H1 (cell line): ENCODE results near the gene MAGI3.

ENCODE experiments used
- BCL11A ChIP-seq, 2 experiments: IDR thresholded peaks; one replicate each; pipeline ENCODE4 v1.6.1; 2011; ENCODE audit warnings: low read depth in 2 of 2, low read length in 2 of 2, mild to moderate bottlenecking in 2 of 2
- EZH2 ChIP-seq: fragments of 200-600 bp; sonication (generic); IDR thresholded peaks from 2 replicates; pipeline ENCODE4 v1.7.1; 2012; ENCODE audit warnings: low read depth, mild to moderate bottlenecking, moderate library complexity, low read length, inconsistent platforms; ENCODE audit not compliant: severe bottlenecking
- MAX ChIP-seq: IDR thresholded peaks from 2 replicates; pipeline ENCODE4 v1.6.1; 2012; ENCODE audit warnings: inconsistent platforms
- POLR2A ChIP-seq, 2 experiments: IDR thresholded peaks; 1 replicate in 1 of 2; 2 replicates in 1 of 2; pipeline ENCODE4 v1.6.1; 2011; ENCODE audit warnings: low read depth in 2 of 2, low read length in 2 of 2, mild to moderate bottlenecking in 2 of 2; ENCODE audit errors: control extremely low read depth in 1 of 2
- POLR2AphosphoS5 ChIP-seq: IDR thresholded peaks from 2 replicates; pipeline ENCODE4 v1.6.1; 2011; ENCODE audit warnings: low read depth, low read length
- POU5F1 ChIP-seq: IDR thresholded peaks from 2 replicates; pipeline ENCODE4 v1.6.1; 2011; ENCODE audit warnings: low read depth, mild to moderate bottlenecking, low read length, moderate library complexity
- SIN3A ChIP-seq, 2 experiments: IDR thresholded peaks in 1 of 2; conservative IDR thresholded peaks in 1 of 2; 2 replicates each; pipeline ENCODE4 v1.6.1; 2011 to 2012; ENCODE audit warnings: low read length in 2 of 2, improper control_type of control experiment in 1 of 2, low read depth in 1 of 2, mild to moderate bottlenecking in 1 of 2
- SP2 ChIP-seq: IDR thresholded peaks from 2 replicates; pipeline ENCODE4 v1.6.1; 2012; ENCODE audit warnings: mild to moderate bottlenecking, low read length, inconsistent platforms
- SRF ChIP-seq: IDR thresholded peaks from 2 replicates; pipeline ENCODE4 v1.6.1; 2011; ENCODE audit warnings: mild to moderate bottlenecking, low read depth, low read length, moderate library complexity
- TAF1 ChIP-seq: IDR thresholded peaks from 2 replicates; pipeline ENCODE4 v1.6.1; 2011; ENCODE audit warnings: mild to moderate bottlenecking, low read depth, low read length
- YY1 ChIP-seq: IDR thresholded peaks from 2 replicates; pipeline ENCODE4 v1.6.1; 2011; ENCODE audit warnings: low read depth, mild to moderate bottlenecking, low read length
- ZNF274 ChIP-seq: IDR thresholded peaks from 2 replicates; pipeline ENCODE4 v1.7.0; 2012; ENCODE audit warnings: low read length, borderline replicate concordance; ENCODE audit errors: extremely low read depth
- TF ChIP-seq, protein P1 (sequence below), 3 experiments: IDR thresholded peaks; 1 replicate in 2 of 3; 2 replicates in 1 of 3; pipeline versions ENCODE4 v1.5.1 to v1.6.1; 2011; ENCODE audit warnings: low read length in 3 of 3, mild to moderate bottlenecking in 3 of 3, inconsistent platforms in 2 of 3, low read depth in 1 of 3, moderate library complexity in 1 of 3; ENCODE audit not compliant: insufficient read depth in 1 of 3; ENCODE audit errors: control extremely low read depth in 1 of 3
- TF ChIP-seq, protein P2 (sequence below): IDR thresholded peaks from 2 replicates; pipeline ENCODE4 v1.6.1; 2012; ENCODE audit warnings: low read length, inconsistent platforms

DNA sequence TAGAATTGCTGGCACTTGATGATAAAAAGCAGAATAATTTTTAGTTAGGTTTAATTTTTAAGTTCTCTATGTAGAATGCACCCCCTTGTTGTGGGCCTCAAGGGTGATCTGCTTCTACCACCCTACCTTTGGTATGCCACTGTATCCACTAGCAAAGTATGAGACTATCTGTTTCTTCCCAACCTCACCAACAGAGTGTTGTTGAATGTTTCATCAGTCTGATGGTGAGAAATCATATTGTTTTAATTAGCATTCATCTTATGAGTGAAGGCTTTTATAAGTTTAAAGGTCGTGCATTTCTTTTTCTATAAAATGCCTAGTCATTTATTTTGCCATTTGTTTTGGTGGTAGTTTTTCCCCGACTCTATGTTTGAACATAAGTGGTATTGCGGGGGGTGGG, 141.0 kb downstream of the MAGI3 start:
- TF ChIP-seq, protein P1, sequence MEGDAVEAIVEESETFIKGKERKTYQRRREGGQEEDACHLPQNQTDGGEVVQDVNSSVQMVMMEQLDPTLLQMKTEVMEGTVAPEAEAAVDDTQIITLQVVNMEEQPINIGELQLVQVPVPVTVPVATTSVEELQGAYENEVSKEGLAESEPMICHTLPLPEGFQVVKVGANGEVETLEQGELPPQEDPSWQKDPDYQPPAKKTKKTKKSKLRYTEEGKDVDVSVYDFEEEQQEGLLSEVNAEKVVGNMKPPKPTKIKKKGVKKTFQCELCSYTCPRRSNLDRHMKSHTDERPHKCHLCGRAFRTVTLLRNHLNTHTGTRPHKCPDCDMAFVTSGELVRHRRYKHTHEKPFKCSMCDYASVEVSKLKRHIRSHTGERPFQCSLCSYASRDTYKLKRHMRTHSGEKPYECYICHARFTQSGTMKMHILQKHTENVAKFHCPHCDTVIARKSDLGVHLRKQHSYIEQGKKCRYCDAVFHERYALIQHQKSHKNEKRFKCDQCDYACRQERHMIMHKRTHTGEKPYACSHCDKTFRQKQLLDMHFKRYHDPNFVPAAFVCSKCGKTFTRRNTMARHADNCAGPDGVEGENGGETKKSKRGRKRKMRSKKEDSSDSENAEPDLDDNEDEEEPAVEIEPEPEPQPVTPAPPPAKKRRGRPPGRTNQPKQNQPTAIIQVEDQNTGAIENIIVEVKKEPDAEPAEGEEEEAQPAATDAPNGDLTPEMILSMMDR (IDR thresholded peaks at IDR 0.05; ENCODE audit: control extremely low read depth in 1 of 3, insufficient read depth in 1 of 3, low read depth in 1 of 3, low read length in 3 of 3), result no peak
- TF ChIP-seq EZH2, result no peak
- no peak for TF ChIP-seq ZNF274
- TF ChIP-seq POLR2AphosphoS5, result no peak
- no peak for TF ChIP-seq SRF
- TF ChIP-seq SP2, result no peak
- no peak for TF ChIP-seq TAF1
- TF ChIP-seq, protein P2, sequence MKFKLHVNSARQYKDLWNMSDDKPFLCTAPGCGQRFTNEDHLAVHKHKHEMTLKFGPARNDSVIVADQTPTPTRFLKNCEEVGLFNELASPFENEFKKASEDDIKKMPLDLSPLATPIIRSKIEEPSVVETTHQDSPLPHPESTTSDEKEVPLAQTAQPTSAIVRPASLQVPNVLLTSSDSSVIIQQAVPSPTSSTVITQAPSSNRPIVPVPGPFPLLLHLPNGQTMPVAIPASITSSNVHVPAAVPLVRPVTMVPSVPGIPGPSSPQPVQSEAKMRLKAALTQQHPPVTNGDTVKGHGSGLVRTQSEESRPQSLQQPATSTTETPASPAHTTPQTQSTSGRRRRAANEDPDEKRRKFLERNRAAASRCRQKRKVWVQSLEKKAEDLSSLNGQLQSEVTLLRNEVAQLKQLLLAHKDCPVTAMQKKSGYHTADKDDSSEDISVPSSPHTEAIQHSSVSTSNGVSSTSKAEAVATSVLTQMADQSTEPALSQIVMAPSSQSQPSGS, result no peak
- TF ChIP-seq POLR2A (IDR thresholded peaks at IDR 0.05; ENCODE audit: control extremely low read depth in 1 of 2, low read depth in 2 of 2, low read length in 2 of 2), result no peak
- TF ChIP-seq BCL11A (IDR thresholded peaks at IDR 0.05; ENCODE audit: low read depth in 2 of 2, low read length in 2 of 2), result no peak
- TF ChIP-seq YY1, result no peak
- no peak for TF ChIP-seq MAX
- no peak for TF ChIP-seq POU5F1
- TF ChIP-seq SIN3A (conservative IDR thresholded peaks at IDR 0.05 in 1 of 2, IDR thresholded peaks at IDR 0.05 in 1 of 2; ENCODE audit: low read depth in 1 of 2, low read length in 2 of 2), result no peak
